HG02938 (cell line): ENCODE data around the gene ASCC3.
A peak's percentile ranks its signal among the peaks of the same experiment; 100 is the strongest.

Experiments used
- ATAC-seq: cut with Tn5 transposase; IDR thresholded peaks from one replicate; pipeline ENCODE4 v1.9.1; 2021; ENCODE audit warnings: mild to moderate bottlenecking, moderate library complexity; ENCODE audit not compliant: unreplicated experiment

ASCC3 gene

GRCh38 chr6:100730001-100730980 lies 150.8 kb downstream of the ASCC3 start:
- ATAC-seq = no peak

- no peak for ATAC-seq
Observed at GRCh38 chr6:100726666-100727065, 154.5 kb downstream of the ASCC3 start.

GRCh38 chr6:100724696-100725095 lies 156.4 kb downstream of the ASCC3 start:
- ATAC-seq = no peak

- no peak for ATAC-seq
Observed at GRCh38 chr6:100724222-100724621, 156.9 kb downstream of the ASCC3 start.

GRCh38 chr6:100721256-100721655 lies 159.9 kb downstream of the ASCC3 start:
- ATAC-seq = no peak

- no peak for ATAC-seq
Observed at GRCh38 chr6:100719883-100720682, 161.0 kb downstream of the ASCC3 start.

GRCh38 chr6:100712997-100713396 lies 168.1 kb downstream of the ASCC3 start:
- no peak for ATAC-seq

GRCh38 chr6:100706491-100706890 lies 174.6 kb downstream of the ASCC3 start:
- ATAC-seq = no peak

GRCh38 chr6:100704961-100705360 lies 176.2 kb downstream of the ASCC3 start:
- no peak for ATAC-seq

- no peak for ATAC-seq
Observed at GRCh38 chr6:100701728-100702127, 179.4 kb downstream of the ASCC3 start.

- ATAC-seq = no peak
Observed at GRCh38 chr6:100700009-100700408, 181.1 kb downstream of the ASCC3 start.

- ATAC-seq = no peak
Observed at GRCh38 chr6:100695445-100695844, 185.7 kb downstream of the ASCC3 start.

- peak; percentile 71 for ATAC-seq
Observed at GRCh38 chr6:100693249-100693927, 187.7 kb downstream of the ASCC3 start.

GRCh38 chr6:100691972-100692371 lies 189.2 kb downstream of the ASCC3 start:
- ATAC-seq = no peak

- ATAC-seq = no peak
Observed at GRCh38 chr6:100686216-100686615, 194.9 kb downstream of the ASCC3 start.

GRCh38 chr6:100685747-100686146 lies 195.4 kb downstream of the ASCC3 start:
- ATAC-seq = no peak

- no peak for ATAC-seq
Observed at GRCh38 chr6:100680163-100680562, 201.0 kb downstream of the ASCC3 start.

GRCh38 chr6:100678027-100678426 lies 203.1 kb downstream of the ASCC3 start:
- no peak for ATAC-seq

- no peak for ATAC-seq
Observed at GRCh38 chr6:100677240-100677639, 203.9 kb downstream of the ASCC3 start.

GRCh38 chr6:100673641-100674040 lies 207.5 kb downstream of the ASCC3 start:
- ATAC-seq = no peak

- ATAC-seq = no peak
Observed at GRCh38 chr6:100671740-100672139, 209.4 kb downstream of the ASCC3 start.
